ENCODE measurements around the gene TMEM178B. TPM values are rescaled to one million over a fixed set of nuclear protein-coding genes. Genes with fewer than 3 reads are reported as not detected.
"Not testable (repeated sequence)": the region's sequence is repeated elsewhere in the genome, so short reads cannot be mapped to it uniquely, and the experiment has no call there.

Gene TMEM178B
- total RNA-seq, 1 donor from 2014 or later, result 0.68 TPM

DNA sequence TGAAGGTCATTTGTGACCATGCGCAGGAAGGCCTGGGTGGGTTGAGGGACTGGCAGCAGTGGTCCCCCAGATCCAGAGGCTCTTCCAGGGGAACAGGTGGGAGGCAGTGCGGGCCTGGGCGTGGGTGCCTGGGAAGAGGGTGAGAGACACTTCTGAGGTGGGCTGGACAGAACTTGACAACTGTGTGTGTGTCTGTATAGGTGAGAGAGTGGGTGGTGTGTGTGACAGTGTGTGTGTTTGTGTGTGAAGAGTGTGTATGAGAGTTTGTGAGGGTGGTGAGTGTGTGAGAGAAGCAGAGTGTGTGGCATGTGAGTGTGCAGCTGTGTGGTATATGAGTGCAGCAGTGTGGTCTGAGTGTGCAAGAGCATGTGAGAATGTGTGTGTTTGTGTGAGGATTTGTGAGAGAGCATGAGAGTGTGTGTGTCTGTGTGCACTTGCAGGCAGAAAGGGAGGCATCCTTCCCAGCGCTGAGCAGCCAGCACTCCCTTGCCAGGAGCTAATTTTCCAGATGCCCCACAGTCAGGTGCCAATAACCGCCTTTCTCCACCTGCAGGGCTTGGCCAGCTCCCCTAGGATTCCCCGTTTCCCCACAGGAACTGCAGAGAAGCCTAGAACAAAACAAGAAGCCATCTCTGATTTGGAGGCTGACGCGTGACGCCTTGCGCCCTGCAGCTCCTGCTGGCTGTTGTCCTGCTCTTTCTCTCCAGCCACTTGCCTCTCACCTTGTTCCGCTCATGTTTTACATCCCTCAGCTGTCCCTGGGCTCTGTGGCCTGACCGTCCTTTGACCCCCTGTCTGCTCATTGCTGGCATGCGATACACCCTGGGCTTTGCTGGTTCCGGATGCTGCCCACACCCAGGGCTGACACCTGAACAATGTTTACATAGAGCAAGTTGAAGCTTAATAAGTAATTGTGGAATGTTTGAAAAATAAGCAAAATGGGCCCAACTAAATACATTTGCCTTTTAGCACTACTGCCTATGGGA lies 88.0 kb downstream of the TMEM178B start:
- Mint-ChIP-seq H3K4me3 (no peak overlapping the region), H3K36me3 (ENCODE audit: low read depth) (no peaks in the 10 kb centered on the region), H3K9me3 (peaks cover 3% of the 10 kb centered on the region), H3K27me3 (no peaks in the 10 kb centered on the region), H3K27ac (no peak overlapping the region), H3K4me1 (no peaks in the 10 kb centered on the region)
- DNase-seq, result no peak
- intact Hi-C loops (cut with micrococcal nuclease), result no loop called here

DNA sequence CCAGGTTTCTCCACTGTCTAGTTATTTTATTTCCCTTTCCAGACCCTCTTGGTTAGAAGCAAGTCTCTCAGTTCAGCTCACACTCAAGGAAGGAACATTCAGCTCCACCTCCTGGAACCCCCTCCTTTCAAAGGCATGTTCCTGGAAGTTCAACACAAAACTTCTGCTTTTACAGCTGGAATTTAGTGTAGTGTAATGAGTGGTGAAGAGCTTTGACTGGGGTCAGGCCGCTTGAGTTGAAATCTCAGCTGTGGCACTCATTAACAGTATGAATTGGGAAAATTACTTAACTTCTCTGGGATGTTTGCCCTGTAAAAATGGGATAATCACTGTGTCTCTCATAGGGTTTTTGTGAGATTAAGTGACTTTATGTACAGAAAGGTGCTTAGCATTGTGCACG lies 91.7 kb downstream of the TMEM178B start:
- no peak for DNase-seq
- intact Hi-C loops (cut with micrococcal nuclease), result no loop called here
- Mint-ChIP-seq H3K9me3 (peaks cover 3% of the 10 kb centered on the region), H3K27me3 (no peaks in the 10 kb centered on the region), H3K4me1 (no peaks in the 10 kb centered on the region), H3K27ac (no peak overlapping the region), H3K36me3 (ENCODE audit: low read depth) (no peaks in the 10 kb centered on the region), H3K4me3 (no peak overlapping the region)

DNA sequence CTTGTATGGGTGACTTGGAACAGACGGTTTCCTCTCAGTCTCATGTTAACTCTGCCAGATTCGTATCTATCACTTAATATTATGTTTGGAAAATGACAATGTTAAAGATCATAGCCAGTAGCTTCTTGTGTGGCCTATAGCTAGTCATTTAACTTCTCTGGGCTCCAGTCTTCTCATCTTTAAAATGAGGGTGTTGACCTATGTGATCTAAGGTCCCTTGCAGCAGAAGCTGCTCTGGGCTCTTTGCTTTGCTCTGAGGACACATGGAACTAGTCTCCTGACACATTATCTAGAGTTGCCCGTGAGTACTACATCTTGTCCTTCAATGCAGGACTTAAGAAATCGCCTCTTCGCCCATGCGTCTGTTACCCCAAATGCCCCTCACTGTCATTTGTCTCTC lies 93.1 kb downstream of the TMEM178B start:
- H3K4me3 Mint-ChIP-seq, result no peak overlapping the region
- DNase-seq, result no peak
- intact Hi-C loops (cut with micrococcal nuclease), result no loop called here
- H3K27me3 Mint-ChIP-seq, result no peaks in the 10 kb centered on the region
- peaks cover 3% of the 10 kb centered on the region for H3K9me3 Mint-ChIP-seq
- H3K4me1 Mint-ChIP-seq, result no peaks in the 10 kb centered on the region
- no peak overlapping the region for H3K27ac Mint-ChIP-seq
- no peaks in the 10 kb centered on the region for H3K36me3 Mint-ChIP-seq (ENCODE audit: low read depth)

DNA sequence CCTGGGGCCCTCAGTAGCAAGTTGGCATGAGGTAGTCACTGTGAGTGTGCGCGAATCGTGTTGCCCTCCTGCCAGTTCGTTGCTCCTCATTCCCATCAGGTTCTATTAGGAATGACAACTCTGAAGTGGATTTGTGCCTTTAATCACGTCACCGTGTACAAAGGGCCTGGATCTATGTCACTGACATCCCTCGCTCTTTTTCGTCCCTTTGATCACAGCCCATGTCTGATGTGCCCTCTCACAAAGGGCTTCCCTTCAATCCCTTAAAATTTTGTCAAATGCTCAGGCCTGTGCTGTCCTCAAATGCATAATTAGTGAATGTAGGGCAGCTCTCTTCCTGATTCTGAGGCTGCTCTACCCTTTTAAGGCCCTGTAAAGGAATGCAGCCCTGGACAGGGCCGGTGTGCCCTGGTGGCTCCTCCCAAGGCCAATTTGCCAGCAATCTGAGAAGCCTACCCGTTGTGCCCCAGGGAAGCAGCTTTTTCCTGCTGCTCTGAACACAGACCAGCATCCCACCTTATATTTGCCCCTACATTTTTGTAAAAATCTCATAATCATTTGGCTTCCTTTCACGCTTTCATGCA lies 93.6 kb downstream of the TMEM178B start:
- Mint-ChIP-seq H3K9me3 (peaks cover 3% of the 10 kb centered on the region), H3K36me3 (ENCODE audit: low read depth) (no peaks in the 10 kb centered on the region), H3K4me1 (no peaks in the 10 kb centered on the region), H3K4me3 (no peak overlapping the region), H3K27ac (no peak overlapping the region), H3K27me3 (no peaks in the 10 kb centered on the region)
- intact Hi-C loops (cut with micrococcal nuclease), result no loop called here
- DNase-seq, result no peak

DNA sequence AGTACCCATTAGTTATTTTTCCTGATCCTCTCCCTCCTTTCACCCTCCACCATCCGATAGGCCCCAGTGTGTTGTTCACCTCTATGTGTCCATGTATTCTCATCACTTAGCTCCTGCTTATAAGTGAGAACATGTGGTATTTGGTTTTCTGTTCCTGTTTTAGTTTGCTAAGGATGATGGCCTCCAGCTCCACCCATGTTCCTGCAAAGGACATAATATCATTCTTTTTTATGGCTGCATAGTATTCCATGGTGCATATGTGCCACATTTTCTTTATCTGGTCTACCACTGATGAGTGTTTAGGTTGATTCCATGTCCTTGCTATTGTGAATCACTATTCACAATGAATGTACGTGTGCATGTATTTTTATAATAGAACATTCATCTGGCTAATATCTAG lies 95.3 kb downstream of the TMEM178B start:
- DNase-seq; H3K4me1 Mint-ChIP-seq; H3K4me3 Mint-ChIP-seq; H3K9me3 Mint-ChIP-seq; H3K27me3 Mint-ChIP-seq; H3K36me3 Mint-ChIP-seq (ENCODE audit: low read depth); intact Hi-C loops (cut with micrococcal nuclease); H3K27ac Mint-ChIP-seq: not testable (repeated sequence)

DNA sequence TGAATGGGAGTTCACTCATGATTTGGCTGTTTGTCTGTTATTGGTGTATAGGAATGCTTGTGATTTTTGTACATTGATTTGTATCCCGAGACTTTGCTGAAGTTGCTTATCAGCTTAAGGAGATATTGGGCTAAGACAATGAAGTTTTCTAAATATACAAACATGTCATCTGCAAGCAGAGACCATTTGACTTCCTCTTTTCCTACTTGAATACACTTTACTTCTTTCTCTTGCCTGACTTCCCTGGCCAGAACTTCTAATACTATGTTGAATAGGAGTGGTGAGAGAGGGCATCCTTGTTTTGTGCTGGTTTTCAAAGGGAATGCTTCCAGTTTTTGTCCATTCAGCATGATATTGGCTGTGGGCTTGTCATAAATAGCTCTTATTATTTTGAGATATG lies 101.9 kb downstream of the TMEM178B start:
- H3K9me3 Mint-ChIP-seq; intact Hi-C loops (cut with micrococcal nuclease); H3K4me3 Mint-ChIP-seq; H3K4me1 Mint-ChIP-seq; DNase-seq; H3K36me3 Mint-ChIP-seq (ENCODE audit: low read depth); H3K27ac Mint-ChIP-seq; H3K27me3 Mint-ChIP-seq: not testable (repeated sequence)

DNA sequence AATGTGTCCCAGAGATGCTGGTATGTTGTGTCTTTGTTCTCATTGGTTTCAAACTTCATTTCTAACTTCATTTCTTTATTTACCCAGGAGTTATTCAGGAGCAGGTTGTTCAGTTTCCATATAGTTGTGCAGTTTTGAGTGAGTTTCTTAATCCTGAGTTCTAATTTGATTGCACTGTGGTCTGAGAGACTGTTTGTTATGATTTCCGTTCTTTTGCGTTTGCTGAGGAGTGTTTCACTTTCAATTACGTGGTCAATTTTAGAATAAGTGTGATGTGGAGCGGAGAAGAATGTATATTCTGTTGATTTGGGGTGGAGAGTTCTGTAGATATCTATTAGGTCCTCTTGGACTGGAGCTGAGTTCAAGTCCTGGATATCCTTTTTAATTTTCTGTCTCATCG lies 103.3 kb downstream of the TMEM178B start:
- intact Hi-C loops (cut with micrococcal nuclease); H3K4me3 Mint-ChIP-seq; H3K4me1 Mint-ChIP-seq; H3K9me3 Mint-ChIP-seq; DNase-seq; H3K27ac Mint-ChIP-seq; H3K27me3 Mint-ChIP-seq; H3K36me3 Mint-ChIP-seq (ENCODE audit: low read depth): not testable (repeated sequence)

DNA sequence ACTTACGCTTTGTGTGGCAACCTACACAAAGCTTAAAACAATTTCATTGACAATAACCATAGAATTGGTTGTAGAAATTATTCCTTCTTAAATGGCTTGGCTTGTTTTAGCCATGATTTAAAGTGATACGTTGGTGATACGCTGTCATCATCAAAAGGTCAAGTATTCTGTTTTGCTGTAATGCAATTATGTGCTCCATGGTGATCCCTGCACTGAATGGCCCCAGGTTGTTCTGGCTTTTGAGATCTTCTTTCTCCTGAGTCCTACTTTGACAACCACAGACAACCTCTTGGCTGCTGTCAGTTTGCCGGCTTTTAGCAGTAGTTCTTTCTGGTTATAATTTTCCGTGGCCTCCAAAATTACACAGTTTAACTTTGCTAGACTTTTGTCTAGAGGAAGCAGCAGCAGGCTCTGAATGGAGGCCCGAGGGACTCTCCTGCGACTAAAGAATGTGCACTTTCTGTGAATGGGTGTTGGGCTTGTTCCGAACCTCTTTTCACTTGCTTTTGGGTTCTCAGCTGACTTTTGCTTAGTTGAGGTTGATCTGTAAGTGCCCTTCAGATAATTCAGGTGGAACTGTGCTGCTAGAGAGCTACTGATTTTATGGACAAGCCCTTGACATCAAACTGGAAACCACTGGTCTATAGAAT lies 104.7 kb downstream of the TMEM178B start:
- no peak for DNase-seq
- intact Hi-C loops (cut with micrococcal nuclease), result no loop called here
- Mint-ChIP-seq H3K4me1 (peaks cover 4% of the 10 kb centered on the region), H3K4me3 (no peak overlapping the region), H3K9me3 (peaks cover 3% of the 10 kb centered on the region), H3K27ac (no peak overlapping the region), H3K27me3 (peaks cover 4% of the 10 kb centered on the region), H3K36me3 (ENCODE audit: low read depth) (no peaks in the 10 kb centered on the region)

DNA sequence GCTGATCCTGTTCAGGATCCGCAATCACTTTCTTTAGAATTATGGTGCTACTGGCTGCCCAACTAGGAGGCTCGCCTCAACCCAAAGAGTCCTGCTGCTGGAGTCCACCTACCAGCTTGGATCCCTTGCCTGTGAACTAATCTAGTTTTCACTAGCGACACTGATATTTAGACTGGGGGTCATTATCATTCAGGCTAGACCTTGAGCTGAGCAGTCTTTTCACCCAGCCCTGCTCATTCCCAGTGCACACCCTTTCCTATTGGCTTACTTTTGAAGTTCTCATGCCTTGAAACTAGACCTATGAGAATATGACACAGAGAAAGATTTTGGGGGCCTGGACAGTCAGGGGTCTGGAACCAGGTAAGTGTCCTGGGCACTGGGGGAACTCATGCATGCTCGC lies 107.9 kb downstream of the TMEM178B start:
- Mint-ChIP-seq H3K27me3 (peaks cover 2% of the 10 kb centered on the region), H3K4me1 (peaks cover 4% of the 10 kb centered on the region), H3K9me3 (no peaks in the 10 kb centered on the region), H3K4me3 (no peak overlapping the region), H3K27ac (no peak overlapping the region), H3K36me3 (ENCODE audit: low read depth) (no peaks in the 10 kb centered on the region)
- intact Hi-C loops (cut with micrococcal nuclease), result no loop called here
- no peak for DNase-seq

DNA sequence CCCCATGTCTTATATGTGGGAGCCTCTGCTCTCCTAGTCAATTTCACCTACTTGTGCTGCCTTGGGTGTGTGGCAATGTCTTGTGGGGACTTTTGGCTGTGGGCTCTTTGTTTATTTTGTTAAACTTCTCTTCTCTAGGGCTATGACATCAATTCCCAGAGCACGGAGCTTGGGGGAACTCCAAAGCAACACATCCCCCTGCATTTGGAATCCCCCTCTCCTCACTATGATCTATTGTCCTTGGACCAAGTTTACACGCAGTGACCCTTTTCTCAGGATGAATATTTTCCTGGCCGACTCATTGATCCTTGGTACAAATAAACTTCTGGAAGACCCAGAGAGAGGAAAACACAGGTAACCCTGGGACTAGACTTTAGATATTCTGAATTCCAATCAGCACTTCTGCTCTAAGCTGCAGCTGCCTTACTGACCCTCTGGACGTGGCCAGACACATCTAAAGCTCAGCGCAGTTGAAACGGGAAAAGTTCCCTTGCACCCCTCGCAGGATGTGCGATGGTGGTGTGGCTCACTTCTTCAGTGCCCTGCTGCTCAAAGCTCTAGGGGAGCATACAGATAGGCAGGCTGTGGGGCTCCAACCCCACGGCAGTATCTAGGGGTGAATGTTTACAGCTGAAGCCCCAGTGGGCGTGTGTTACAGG lies 110.8 kb downstream of the TMEM178B start:
- Mint-ChIP-seq H3K27ac (no peak overlapping the region), H3K4me3 (no peak overlapping the region), H3K4me1 (no peaks in the 10 kb centered on the region), H3K9me3 (no peaks in the 10 kb centered on the region), H3K27me3 (no peaks in the 10 kb centered on the region), H3K36me3 (ENCODE audit: low read depth) (no peaks in the 10 kb centered on the region)
- intact Hi-C loops (cut with micrococcal nuclease), result no loop called here
- no peak for DNase-seq

DNA sequence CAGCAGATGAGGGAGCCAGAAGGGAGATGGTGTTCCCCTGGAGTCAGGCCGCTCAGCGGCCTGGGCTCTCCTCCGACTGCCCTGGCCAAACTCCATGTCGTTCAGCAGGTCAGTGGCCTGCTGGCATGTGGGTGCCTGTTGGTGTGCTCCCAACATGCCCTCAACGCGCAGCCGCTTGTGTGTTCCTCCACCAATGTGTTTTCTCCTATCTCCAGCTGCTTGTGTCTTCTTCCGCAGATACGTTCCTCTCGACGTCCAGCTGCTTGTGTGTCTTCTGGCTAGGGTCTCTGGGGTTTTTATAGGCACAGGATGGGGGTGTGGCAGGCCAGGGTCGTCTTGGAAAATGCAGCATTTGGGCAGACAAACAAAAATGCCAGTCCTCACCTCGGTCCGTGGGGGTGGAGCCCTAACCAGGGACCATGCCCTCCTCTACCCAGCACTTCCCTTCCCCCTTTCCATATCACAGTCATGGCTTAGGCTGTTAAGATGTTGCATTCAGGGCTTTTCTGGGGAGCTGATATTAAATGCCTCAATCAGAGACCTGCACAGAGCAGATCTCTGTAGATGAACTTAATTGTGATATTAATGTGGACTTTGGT lies 111.6 kb downstream of the TMEM178B start:
- no peaks in the 10 kb centered on the region for H3K4me1 Mint-ChIP-seq
- intact Hi-C loops (cut with micrococcal nuclease), result no loop called here

DNA sequence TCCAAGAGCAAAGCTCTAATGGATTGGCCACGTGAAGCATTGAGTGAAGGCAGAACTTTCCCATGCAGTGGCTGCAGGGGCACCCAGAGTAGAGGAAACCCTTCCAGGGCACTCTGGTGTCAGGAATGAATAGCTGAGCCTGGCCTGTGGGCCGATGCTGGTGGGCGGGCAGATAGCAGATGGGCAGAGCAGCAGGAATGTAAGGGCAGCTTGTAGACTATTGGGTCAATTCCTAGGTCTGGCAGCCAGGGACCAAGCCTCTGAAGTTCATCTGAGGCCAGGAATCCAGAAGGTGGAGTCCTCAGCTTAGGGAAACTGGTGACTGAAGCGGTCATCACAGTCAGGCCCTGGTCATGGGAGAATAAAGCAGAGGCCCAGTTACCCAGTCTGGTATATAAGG lies 115.4 kb downstream of the TMEM178B start:
- Mint-ChIP-seq H3K27ac (no peak overlapping the region), H3K4me1 (no peaks in the 10 kb centered on the region), H3K4me3 (no peak overlapping the region), H3K36me3 (ENCODE audit: low read depth) (no peaks in the 10 kb centered on the region), H3K27me3 (no peaks in the 10 kb centered on the region), H3K9me3 (no peaks in the 10 kb centered on the region)
- DNase-seq, result no peak
- intact Hi-C loops (cut with micrococcal nuclease), result no loop called here

More for the DNA sequence above, 111.6 kb downstream of the TMEM178B start:
- H3K36me3 Mint-ChIP-seq (ENCODE audit: low read depth), result no peaks in the 10 kb centered on the region
- no peak overlapping the region for H3K4me3 Mint-ChIP-seq
- DNase-seq, result no peak
- H3K27me3 Mint-ChIP-seq, result no peaks in the 10 kb centered on the region
- H3K27ac Mint-ChIP-seq, result no peak overlapping the region
- H3K9me3 Mint-ChIP-seq, result no peaks in the 10 kb centered on the region

DNA sequence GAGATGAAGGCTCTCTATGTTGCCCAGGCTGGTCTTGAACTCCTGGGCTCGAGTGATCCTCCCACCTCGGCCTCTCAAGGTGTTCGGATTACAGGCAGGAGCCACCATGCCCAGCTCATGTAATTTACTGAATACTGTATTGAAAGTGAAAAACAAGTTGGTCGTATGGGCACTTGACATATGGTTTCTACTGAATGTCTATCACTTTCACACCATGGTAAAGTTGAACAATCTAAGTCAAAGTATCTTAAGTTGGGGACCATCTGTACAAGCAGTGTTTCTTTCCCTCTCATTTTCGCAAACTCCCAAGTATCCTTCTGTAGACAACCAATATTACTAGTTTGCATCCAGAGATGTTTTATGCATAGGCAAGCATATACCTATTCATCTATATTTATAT lies 116.6 kb downstream of the TMEM178B start:
- intact Hi-C loops (cut with micrococcal nuclease), result no loop called here
- Mint-ChIP-seq H3K27ac (no peak overlapping the region), H3K9me3 (no peaks in the 10 kb centered on the region), H3K27me3 (no peaks in the 10 kb centered on the region), H3K4me3 (no peak overlapping the region), H3K36me3 (ENCODE audit: low read depth) (no peaks in the 10 kb centered on the region), H3K4me1 (no peaks in the 10 kb centered on the region)
- no peak for DNase-seq

Measured in activated CD4-positive, alpha-beta T cell treated with anti-CD3 and anti-CD28 coated beads, Interleukin-2, amount 10 ng/mL, durations not matched to agents 24 days and 14 days (primary cell).